Caco-2 (cell line): Measurements from ENCODE around the gene DIO1. TPM values are rescaled to one million over a fixed set of nuclear protein-coding genes. Genes with fewer than 3 reads are reported as not detected.
A peak's percentile ranks its signal among the peaks of the same experiment; 100 is the strongest.

Experiments
- BruUV-seq: library from RNA; stranded (reverse); fragments of 400-500 nt; replicated peaks from 2 replicates; lab custom pipeline; 2021; lab: Mats Ljungman, UMichigan
- CTCF ChIA-PET: fragments of 300-600 bp; sonication (Branson Sonifier 250); formaldehyde crosslinking; loops from one replicate; lab custom pipeline; 2022; ENCODE audit warnings: antibody characterized with exemption; lab: Charles Lee
- POLR2A ChIA-PET: fragments of 300-600 bp; sonication (Branson Sonifier 250); formaldehyde crosslinking; loops from one replicate; lab custom pipeline; 2022; ENCODE audit warnings: antibody characterized with exemption; lab: Charles Lee
- DNase-seq, 2 experiments: peaks; one replicate each; pipeline versions ENCODE4 v3.0.0 to v3.0.0-alpha.2; 2020 to 2022
- H3K27me3 ChIP-seq: replicated peaks from 2 replicates; pipeline ENCODE4 v1.6.0; 2011; ENCODE audit warnings: low read length; ENCODE audit not compliant: control insufficient read depth, insufficient read depth
- H3K36me3 ChIP-seq: 2 replicates; pipeline ENCODE4 v1.5.1; 2011; ENCODE audit warnings: low read length; ENCODE audit not compliant: control insufficient read depth, insufficient read depth
- H3K4me1 ChIP-seq: fragments of 250-450 bp; sonication (Bioruptor Pico); 2 replicates; pipeline ENCODE4 v1.5.1; 2020; ENCODE audit warnings: mild to moderate bottlenecking
- H3K4me3 ChIP-seq: 2 replicates; pipeline ENCODE4 v1.5.1; 2011; ENCODE audit warnings: low read depth, mild to moderate bottlenecking, control low read depth, low read length
- H3K9me3 ChIP-seq: fragments of 250-450 bp; sonication (Bioruptor Pico); 2 replicates; pipeline ENCODE4 v1.5.1; 2020; ENCODE audit warnings: mild to moderate bottlenecking, moderate library complexity
- H3K27ac Mint-ChIP-seq: one replicate; pipeline ENCODE4 v1.8.0; 2022; ENCODE audit warnings: mixed read lengths; ENCODE audit not compliant: unreplicated experiment
- H3K27me3 Mint-ChIP-seq: one replicate; pipeline ENCODE4 v1.8.0; 2022; ENCODE audit warnings: mixed read lengths; ENCODE audit not compliant: insufficient read depth, unreplicated experiment
- H3K36me3 Mint-ChIP-seq: one replicate; pipeline ENCODE4 v1.8.0; 2022; ENCODE audit warnings: mild to moderate bottlenecking, mixed read lengths; ENCODE audit not compliant: insufficient read depth, unreplicated experiment
- H3K4me1 Mint-ChIP-seq: one replicate; pipeline ENCODE4 v1.8.0; 2022; ENCODE audit warnings: low read depth, mixed read lengths; ENCODE audit not compliant: unreplicated experiment
- H3K4me3 Mint-ChIP-seq: one replicate; pipeline ENCODE4 v1.8.0; 2022; ENCODE audit warnings: mild to moderate bottlenecking, moderate library complexity, mixed read lengths; ENCODE audit not compliant: unreplicated experiment
- H3K9me3 Mint-ChIP-seq: one replicate; pipeline ENCODE4 v1.8.0; 2022; ENCODE audit warnings: mixed read lengths; ENCODE audit not compliant: unreplicated experiment
- intact Hi-C: fragments of 100-400 bp; cut with micrococcal nuclease; formaldehyde crosslinking; loops from one replicate; pipeline ENCODE4 v1.10.0; 2022; ENCODE audit not compliant: unreplicated experiment
- total RNA-seq: library from RNA; stranded (reverse); gene quantifications from 2 replicates; pipeline ENCODE4 v1.2.3, GENCODE V29; 2022
- TF ChIP-seq, protein P1 (sequence below), 2 experiments: fragments of 200-600 bp in 1 of 2; IDR thresholded peaks; 1 replicate in 1 of 2; 2 replicates in 1 of 2; pipeline versions ENCODE4 v1.5.1 to v1.8.0; 2011 to 2022; ENCODE audit warnings: antibody characterized with exemption in 1 of 2, control low read depth in 1 of 2, inconsistent platforms in 1 of 2, low read depth in 1 of 2, low read length in 1 of 2, mild to moderate bottlenecking in 1 of 2, moderate library complexity in 1 of 2; ENCODE audit not compliant: insufficient read depth in 1 of 2, severe bottlenecking in 1 of 2, unreplicated experiment in 1 of 2

The DIO1 gene
- total RNA-seq, 1 experiment from 2014 or later: 7.1 TPM

DNA sequence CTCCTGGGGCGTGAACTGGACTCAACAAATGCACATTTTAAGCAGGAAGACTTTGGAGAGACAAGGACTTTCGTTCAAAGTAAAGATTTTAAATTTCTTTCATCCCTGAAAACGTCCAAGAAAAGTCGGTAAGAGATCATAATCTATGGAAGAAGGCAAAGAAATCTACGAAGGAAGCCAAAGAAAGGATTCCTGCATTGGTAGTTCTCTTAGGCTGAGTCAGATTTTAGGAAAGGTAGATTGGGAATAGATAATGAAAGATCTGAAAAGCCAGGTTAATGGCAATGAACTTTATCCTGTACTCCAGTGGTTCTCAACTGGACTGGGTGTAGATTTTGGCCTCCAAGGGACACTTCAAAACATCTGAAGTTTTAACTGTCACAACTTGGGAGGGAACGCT lies 49.1 kb downstream of the DIO1 start:
- Histone ChIP-seq H3K27me3 (no peaks in the 10 kb centered on the region), H3K36me3 (no peaks in the 10 kb centered on the region), H3K4me1 (peaks cover 26% of the 10 kb centered on the region), H3K4me3 (no peak overlapping the region), H3K9me3 (no peaks in the 10 kb centered on the region)
- no peaks in the 10 kb centered on the region for H3K27me3 Mint-ChIP-seq
- intact Hi-C loops: no loop called here
- H3K4me1 Mint-ChIP-seq: peaks cover 22% of the 10 kb centered on the region
- ChIA-PET CTCF (no interaction called here), POLR2A (no interaction called here)
- no TSS peak for BruUV-seq
- DNase-seq: no peak
- no peaks in the 10 kb centered on the region for H3K9me3 Mint-ChIP-seq
- H3K27ac Mint-ChIP-seq: peak overlapping the region; percentile 31
- H3K36me3 Mint-ChIP-seq: peaks cover 11% of the 10 kb centered on the region
- no peak overlapping the region for H3K4me3 Mint-ChIP-seq
- TF ChIP-seq, protein P1, sequence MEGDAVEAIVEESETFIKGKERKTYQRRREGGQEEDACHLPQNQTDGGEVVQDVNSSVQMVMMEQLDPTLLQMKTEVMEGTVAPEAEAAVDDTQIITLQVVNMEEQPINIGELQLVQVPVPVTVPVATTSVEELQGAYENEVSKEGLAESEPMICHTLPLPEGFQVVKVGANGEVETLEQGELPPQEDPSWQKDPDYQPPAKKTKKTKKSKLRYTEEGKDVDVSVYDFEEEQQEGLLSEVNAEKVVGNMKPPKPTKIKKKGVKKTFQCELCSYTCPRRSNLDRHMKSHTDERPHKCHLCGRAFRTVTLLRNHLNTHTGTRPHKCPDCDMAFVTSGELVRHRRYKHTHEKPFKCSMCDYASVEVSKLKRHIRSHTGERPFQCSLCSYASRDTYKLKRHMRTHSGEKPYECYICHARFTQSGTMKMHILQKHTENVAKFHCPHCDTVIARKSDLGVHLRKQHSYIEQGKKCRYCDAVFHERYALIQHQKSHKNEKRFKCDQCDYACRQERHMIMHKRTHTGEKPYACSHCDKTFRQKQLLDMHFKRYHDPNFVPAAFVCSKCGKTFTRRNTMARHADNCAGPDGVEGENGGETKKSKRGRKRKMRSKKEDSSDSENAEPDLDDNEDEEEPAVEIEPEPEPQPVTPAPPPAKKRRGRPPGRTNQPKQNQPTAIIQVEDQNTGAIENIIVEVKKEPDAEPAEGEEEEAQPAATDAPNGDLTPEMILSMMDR (IDR thresholded peaks at IDR 0.05; ENCODE audit: insufficient read depth in 1 of 2, low read depth in 1 of 2, low read length in 1 of 2, severe bottlenecking in 1 of 2, unreplicated experiment in 1 of 2): no peak

DNA sequence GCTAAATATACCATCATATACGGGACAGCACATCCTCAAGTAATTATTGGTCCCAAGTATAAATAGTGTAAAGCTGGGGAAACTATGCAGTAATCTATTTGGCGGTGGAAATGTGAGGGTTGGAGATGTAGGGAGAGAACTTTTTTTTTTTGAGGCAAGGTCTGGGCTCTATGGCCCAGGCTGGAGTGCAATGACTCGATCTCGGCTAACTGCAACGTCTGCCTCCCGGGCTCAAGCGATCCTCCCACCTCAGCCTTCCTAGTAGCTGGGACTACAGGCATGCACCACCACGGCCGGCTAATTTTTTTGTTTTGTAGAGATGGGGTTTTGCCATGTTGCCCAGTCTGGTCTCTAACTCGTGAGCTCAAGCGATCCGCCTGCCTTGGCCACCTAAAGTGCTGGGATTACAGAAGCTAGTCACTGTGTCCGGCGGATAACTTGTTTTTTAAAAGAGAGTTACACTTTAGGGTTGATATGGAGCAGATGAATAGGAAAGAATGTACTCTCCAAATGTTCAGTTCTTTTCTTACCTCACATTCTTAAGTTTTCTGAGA lies 49.6 kb downstream of the DIO1 start:
- TF ChIP-seq, protein P1 (IDR thresholded peaks at IDR 0.05; ENCODE audit: insufficient read depth in 1 of 2, low read depth in 1 of 2, low read length in 1 of 2, severe bottlenecking in 1 of 2, unreplicated experiment in 1 of 2): no peak
- Histone ChIP-seq H3K4me1 (peaks cover 27% of the 10 kb centered on the region), H3K27me3 (no peaks in the 10 kb centered on the region), H3K36me3 (no peaks in the 10 kb centered on the region), H3K4me3 (no peak overlapping the region), H3K9me3 (no peaks in the 10 kb centered on the region)
- Mint-ChIP-seq H3K9me3 (no peaks in the 10 kb centered on the region), H3K27me3 (no peaks in the 10 kb centered on the region), H3K36me3 (peaks cover 6% of the 10 kb centered on the region), H3K27ac (peak overlapping the region; percentile 31), H3K4me3 (no peak overlapping the region), H3K4me1 (peaks cover 22% of the 10 kb centered on the region)
- ChIA-PET POLR2A (no interaction called here), CTCF (no interaction called here)
- no peak for DNase-seq
- TSS peak; percentile 32 for BruUV-seq
- intact Hi-C loops: no loop called here

- BruUV-seq: no TSS peak
- H3K4me1 ChIP-seq: peaks cover 27% of the 10 kb centered on the region
- Mint-ChIP-seq H3K27me3 (no peaks in the 10 kb centered on the region), H3K27ac (peak overlapping the region; percentile 89), H3K4me1 (peaks cover 22% of the 10 kb centered on the region), H3K9me3 (no peaks in the 10 kb centered on the region), H3K36me3 (peaks cover 11% of the 10 kb centered on the region), H3K4me3 (peak overlapping the region; percentile 94)
- H3K36me3 ChIP-seq: no peaks in the 10 kb centered on the region
- CTCF ChIA-PET: interaction anchor here (1.1 to 1.9 kb wide), 4 partner anchors 20 to 66 kb away, joined by 3 to 13 read pairs (median 8); no protein-coding TSS in a partner anchor
- TF ChIP-seq, protein P1 (IDR thresholded peaks at IDR 0.05; ENCODE audit: insufficient read depth in 1 of 2, low read depth in 1 of 2, low read length in 1 of 2, severe bottlenecking in 1 of 2, unreplicated experiment in 1 of 2): no peak
- POLR2A ChIA-PET: interaction anchor here (0.6 to 1.4 kb wide), 2 partner anchors 46 to 51 kb away, joined by 8 to 21 read pairs; partner anchors contain the start of gene DIO1
- no peaks in the 10 kb centered on the region for H3K27me3 ChIP-seq
- peak overlapping the region; percentile 91 for H3K4me3 ChIP-seq
- DNase-seq: peak in 1 of 2 experiments; percentile 8
- intact Hi-C loops: no loop called here
- H3K9me3 ChIP-seq: no peaks in the 10 kb centered on the region
Observed at GRCh38 chr1:53944469-53945182, 50.6 kb downstream of the DIO1 start.
